Astrocyte (in vitro differentiated cells and primary cell): ENCODE results near the gene HLA-G. TPM values are rescaled to one million over a fixed set of nuclear protein-coding genes. Genes with fewer than 3 reads are reported as not detected.

Experiments used
- DNase-seq: peaks from one replicate; pipeline ENCODE4 v3.0.0-alpha.2; 2010; ENCODE audit warnings: low read depth
- FAIRE-seq: peaks from 2 replicates; lab custom pipeline; 2011; peaks lifted over from hg19 to GRCh38; lab: Jason Lieb, UNC
- H2AFZ ChIP-seq: 2 replicates; pipeline ENCODE4 v1.6.0; 2012; ENCODE audit warnings: low read depth, low read length, inconsistent platforms
- H3K27ac ChIP-seq: 2 replicates; pipeline ENCODE4 v1.5.1; 2011; ENCODE audit warnings: low read depth, low read length, inconsistent platforms
- H3K27me3 ChIP-seq: 2 replicates; pipeline ENCODE4 v1.6.0; 2011; ENCODE audit warnings: low read length, inconsistent platforms; ENCODE audit not compliant: insufficient read depth
- H3K36me3 ChIP-seq: 2 replicates; pipeline ENCODE4 v1.5.1; 2011; ENCODE audit warnings: low read length, inconsistent platforms; ENCODE audit not compliant: insufficient read depth
- H3K4me1 ChIP-seq: 2 replicates; pipeline ENCODE4 v1.5.1; 2011; ENCODE audit warnings: low read length, inconsistent platforms; ENCODE audit not compliant: insufficient read depth
- H3K4me2 ChIP-seq: 2 replicates; pipeline ENCODE4 v1.6.0; 2012; ENCODE audit warnings: low read length, inconsistent platforms
- H3K4me3 ChIP-seq: 2 replicates; pipeline ENCODE4 v1.5.1; 2011; ENCODE audit warnings: low read depth, mild to moderate bottlenecking, low read length, inconsistent platforms; ENCODE audit not compliant: insufficient read depth
- H3K79me2 ChIP-seq: 2 replicates; pipeline ENCODE4 v1.6.0; 2012; ENCODE audit warnings: mild to moderate bottlenecking, low read length, inconsistent platforms; ENCODE audit not compliant: insufficient read depth
- H3K9ac ChIP-seq: 2 replicates; pipeline ENCODE4 v1.6.0; 2012; ENCODE audit warnings: mild to moderate bottlenecking, low read length, inconsistent platforms
- H3K9me3 ChIP-seq: 2 replicates; pipeline ENCODE4 v1.5.1; 2012; ENCODE audit warnings: low read depth, mild to moderate bottlenecking, low read length, inconsistent platforms; ENCODE audit not compliant: insufficient read depth
- H4K20me1 ChIP-seq: 2 replicates; pipeline ENCODE4 v1.6.0; 2012; ENCODE audit warnings: low read length, inconsistent platforms; ENCODE audit not compliant: insufficient read depth
- H3K27ac Mint-ChIP-seq: one replicate; pipeline ENCODE4 v1.8.0; 2021; ENCODE audit warnings: mild to moderate bottlenecking, mixed read lengths; ENCODE audit not compliant: unreplicated experiment
- H3K27me3 Mint-ChIP-seq: one replicate; pipeline ENCODE4 v1.8.0; 2021; ENCODE audit warnings: low read depth, mixed read lengths; ENCODE audit not compliant: unreplicated experiment
- H3K36me3 Mint-ChIP-seq: one replicate; pipeline ENCODE4 v1.8.0; 2021; ENCODE audit warnings: low read depth, mixed read lengths; ENCODE audit not compliant: unreplicated experiment
- H3K4me1 Mint-ChIP-seq: one replicate; pipeline ENCODE4 v1.8.0; 2021; ENCODE audit warnings: low read depth, mixed read lengths; ENCODE audit not compliant: unreplicated experiment
- H3K4me3 Mint-ChIP-seq: one replicate; pipeline ENCODE4 v1.8.0; 2021; ENCODE audit warnings: mild to moderate bottlenecking, moderate library complexity, mixed read lengths; ENCODE audit not compliant: unreplicated experiment
- H3K9me3 Mint-ChIP-seq: one replicate; pipeline ENCODE4 v1.8.0; 2021; ENCODE audit warnings: mild to moderate bottlenecking, mixed read lengths; ENCODE audit not compliant: unreplicated experiment
- CTCF ChIP-seq: IDR thresholded peaks from 2 replicates; pipeline ENCODE4 v1.5.1; 2011; ENCODE audit warnings: low read depth, mild to moderate bottlenecking, inconsistent platforms, low read length, moderate library complexity; ENCODE audit not compliant: insufficient read depth
- EZH2 ChIP-seq: IDR thresholded peaks from 2 replicates; pipeline ENCODE4 v1.6.1; 2012; ENCODE audit warnings: mild to moderate bottlenecking, low read length, inconsistent platforms; ENCODE audit not compliant: insufficient read depth
- total RNA-seq: library from RNA; stranded (reverse); gene quantifications from 2 replicates; pipeline ENCODE4 v1.2.1, GENCODE V29; 2021

Gene HLA-G
- total RNA-seq, 1 donor from 2014 or later = 0.79 TPM

- no peak overlapping the region for H3K4me3 ChIP-seq
Observed at GRCh38 chr6:29864037-29864810, 36.6 kb downstream of the HLA-G start.

GRCh38 chr6:29865631-29866030 is 38.0 kb downstream of the HLA-G start:
- Histone ChIP-seq H3K36me3 (no peaks in the 10 kb centered on the region), H3K27ac (no peak overlapping the region), H3K27me3 (no peaks in the 10 kb centered on the region), H3K4me2 (no peak overlapping the region), H3K9me3 (no peaks in the 10 kb centered on the region), H4K20me1 (no peaks in the 10 kb centered on the region), H2AFZ (no peak overlapping the region), H3K4me3 (no peak overlapping the region), H3K79me2 (no peaks in the 10 kb centered on the region), H3K4me1 (no peaks in the 10 kb centered on the region), H3K9ac (no peak overlapping the region)
- H3K36me3 Mint-ChIP-seq = no peaks in the 10 kb centered on the region
- no peaks in the 10 kb centered on the region for H3K4me1 Mint-ChIP-seq
- peaks cover 25% of the 10 kb centered on the region for H3K9me3 Mint-ChIP-seq
- peaks cover 74% of the 10 kb centered on the region for H3K27me3 Mint-ChIP-seq
- FAIRE-seq (no peak), DNase-seq (no peak)
- H3K4me3 Mint-ChIP-seq = no peak overlapping the region
- H3K27ac Mint-ChIP-seq = no peak overlapping the region
- TF ChIP-seq CTCF (no peak), EZH2 (no peak)

More at GRCh38 chr6:29864037-29864810, 36.6 kb downstream of the HLA-G start:
- Histone ChIP-seq H4K20me1 (no peaks in the 10 kb centered on the region), H3K27me3 (no peaks in the 10 kb centered on the region), H3K27ac (no peak overlapping the region), H3K4me1 (no peaks in the 10 kb centered on the region), H3K9ac (no peak overlapping the region), H3K4me2 (no peak overlapping the region), H2AFZ (no peak overlapping the region), H3K9me3 (no peaks in the 10 kb centered on the region), H3K79me2 (no peaks in the 10 kb centered on the region), H3K36me3 (no peaks in the 10 kb centered on the region)
- TF ChIP-seq CTCF (no peak), EZH2 (no peak)
- no peaks in the 10 kb centered on the region for H3K36me3 Mint-ChIP-seq
- H3K4me3 Mint-ChIP-seq = no peak overlapping the region
- FAIRE-seq (no peak), DNase-seq (no peak)
- H3K9me3 Mint-ChIP-seq = peaks cover 17% of the 10 kb centered on the region
- no peaks in the 10 kb centered on the region for H3K4me1 Mint-ChIP-seq
- no peak overlapping the region for H3K27ac Mint-ChIP-seq
- peaks cover 68% of the 10 kb centered on the region for H3K27me3 Mint-ChIP-seq

GRCh38 chr6:29870104-29870503 is 42.5 kb downstream of the HLA-G start:
- Histone ChIP-seq H3K36me3 (no peaks in the 10 kb centered on the region), H3K27ac (no peak overlapping the region), H3K9ac (no peak overlapping the region), H2AFZ (no peak overlapping the region), H3K9me3 (no peaks in the 10 kb centered on the region), H3K4me2 (no peak overlapping the region), H4K20me1 (no peaks in the 10 kb centered on the region), H3K79me2 (no peaks in the 10 kb centered on the region), H3K27me3 (no peaks in the 10 kb centered on the region), H3K4me1 (no peaks in the 10 kb centered on the region), H3K4me3 (no peak overlapping the region)
- H3K36me3 Mint-ChIP-seq = no peaks in the 10 kb centered on the region
- no peak overlapping the region for H3K27ac Mint-ChIP-seq
- H3K4me3 Mint-ChIP-seq = no peak overlapping the region
- H3K9me3 Mint-ChIP-seq = peaks cover 38% of the 10 kb centered on the region
- TF ChIP-seq EZH2 = no peak
- no peak for TF ChIP-seq CTCF
- no peaks in the 10 kb centered on the region for H3K4me1 Mint-ChIP-seq
- DNase-seq (no peak), FAIRE-seq (no peak)
- peaks cover 73% of the 10 kb centered on the region for H3K27me3 Mint-ChIP-seq
